ENCODE results near the gene ZCCHC8. TPM values are rescaled to one million over a fixed set of nuclear protein-coding genes. Genes with fewer than 3 reads are reported as not detected.

ZCCHC8 gene
- total and polyA plus RNA-seq, 2 donors (not counting 1 experiment from before 2014, with no cell fraction given): 30.0 to 56.2 TPM

DNA sequence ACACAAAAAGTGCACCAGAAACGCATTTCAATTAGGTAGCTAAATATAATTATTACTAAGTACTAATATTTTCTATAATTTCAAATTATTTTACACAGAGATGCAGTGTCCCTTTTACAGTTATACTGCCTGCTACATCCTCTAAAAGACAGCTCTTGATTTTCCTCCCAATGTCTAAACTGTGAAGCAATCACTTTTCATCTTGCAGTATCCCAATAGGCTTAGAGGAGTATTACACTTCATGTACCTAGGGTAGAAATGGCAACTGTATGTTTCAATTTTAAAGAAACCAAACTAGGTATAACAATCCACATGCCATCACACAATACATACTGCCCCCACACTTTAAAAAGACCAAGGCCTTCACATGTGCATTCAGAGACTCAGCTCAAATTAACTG lies 18.7 kb upstream of the ZCCHC8 start:
- intact Hi-C loops (cut with micrococcal nuclease): no loop called here
- DNase-seq (no peak), ATAC-seq (ENCODE audit: low read depth) (no peak)
- Mint-ChIP-seq H3K9me3 (ENCODE audit: insufficient read depth) (no peaks in the 10 kb centered on the region), H3K27ac (no peak overlapping the region), H3K4me3 (no peak overlapping the region), H3K4me1 (peaks cover 35% of the 10 kb centered on the region), H3K27me3 (no peaks in the 10 kb centered on the region)
- CTCF ChIA-PET: interaction anchor here (0.8 to 1.1 kb wide), 2 partner anchors 20 to 21 kb away, joined by 3 read pairs; no protein-coding TSS in a partner anchor
- Histone ChIP-seq H4K20me1 (ENCODE audit: control insufficient read depth, insufficient read depth, low read length, poor library complexity, severe bottlenecking) (peaks cover 90% of the 10 kb centered on the region), H3K79me2 (ENCODE audit: control insufficient read depth, insufficient read depth, low read length) (peaks cover 85% of the 10 kb centered on the region), H3K9ac (ENCODE audit: low read length) (no peak overlapping the region), H3K27me3 (replicated peaks in 1 of 4; ENCODE audit: control extremely low read depth in 1 of 4, control insufficient read depth in 3 of 4, insufficient read depth in 4 of 4, low read length in 3 of 4) (no peaks in the 10 kb centered on the region), H3K4me2 (replicated peaks; ENCODE audit: low read depth, low read length, poor library complexity, severe bottlenecking) (no peak overlapping the region), H3K27ac (ENCODE audit: low read length in 2 of 2) (no peak overlapping the region), H2AFZ (ENCODE audit: insufficient read depth, low read depth, low read length, poor library complexity, severe bottlenecking) (no peak overlapping the region), H3K4me3 (ENCODE audit: control extremely low read depth in 1 of 5, extremely low read depth in 1 of 5, insufficient read depth in 1 of 5, low read depth in 2 of 5, low read length in 4 of 5) (no peak overlapping the region), H3K36me3 (replicated peaks in 1 of 2; ENCODE audit: control extremely low read depth in 1 of 2, control insufficient read depth in 1 of 2, extremely low read depth in 1 of 2, insufficient read depth in 2 of 2, low read length in 1 of 2) (peaks cover 35 to 93% of the 10 kb centered on the region in 2 experiments), H3K4me1 (ENCODE audit: control insufficient read depth in 2 of 2, insufficient read depth in 2 of 2, low read length in 2 of 2) (peaks cover 18 to 23% of the 10 kb centered on the region in 2 donors), H3K9me3 (ENCODE audit: control extremely low read depth in 1 of 3, control insufficient read depth in 2 of 3, insufficient read depth in 1 of 3, low read length in 2 of 3) (no peaks in the 10 kb centered on the region)
- TF ChIP-seq EZH2 (IDR thresholded peaks at IDR 0.05; ENCODE audit: borderline replicate concordance, insufficient read depth, low read depth, low read length, poor library complexity, severe bottlenecking): no peak
- TF ChIP-seq, protein P1, sequence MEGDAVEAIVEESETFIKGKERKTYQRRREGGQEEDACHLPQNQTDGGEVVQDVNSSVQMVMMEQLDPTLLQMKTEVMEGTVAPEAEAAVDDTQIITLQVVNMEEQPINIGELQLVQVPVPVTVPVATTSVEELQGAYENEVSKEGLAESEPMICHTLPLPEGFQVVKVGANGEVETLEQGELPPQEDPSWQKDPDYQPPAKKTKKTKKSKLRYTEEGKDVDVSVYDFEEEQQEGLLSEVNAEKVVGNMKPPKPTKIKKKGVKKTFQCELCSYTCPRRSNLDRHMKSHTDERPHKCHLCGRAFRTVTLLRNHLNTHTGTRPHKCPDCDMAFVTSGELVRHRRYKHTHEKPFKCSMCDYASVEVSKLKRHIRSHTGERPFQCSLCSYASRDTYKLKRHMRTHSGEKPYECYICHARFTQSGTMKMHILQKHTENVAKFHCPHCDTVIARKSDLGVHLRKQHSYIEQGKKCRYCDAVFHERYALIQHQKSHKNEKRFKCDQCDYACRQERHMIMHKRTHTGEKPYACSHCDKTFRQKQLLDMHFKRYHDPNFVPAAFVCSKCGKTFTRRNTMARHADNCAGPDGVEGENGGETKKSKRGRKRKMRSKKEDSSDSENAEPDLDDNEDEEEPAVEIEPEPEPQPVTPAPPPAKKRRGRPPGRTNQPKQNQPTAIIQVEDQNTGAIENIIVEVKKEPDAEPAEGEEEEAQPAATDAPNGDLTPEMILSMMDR (IDR thresholded peaks at IDR 0.05): no peak
- POLR2A ChIA-PET: interaction anchor here (0.9 kb wide), 1 partner anchor 20 kb away, joined by 4 read pairs; no protein-coding TSS in a partner anchor
- WGBS (ENCODE audit: insufficient coverage): no CpG with 5 or more reads among the region's 1 CpG

DNA sequence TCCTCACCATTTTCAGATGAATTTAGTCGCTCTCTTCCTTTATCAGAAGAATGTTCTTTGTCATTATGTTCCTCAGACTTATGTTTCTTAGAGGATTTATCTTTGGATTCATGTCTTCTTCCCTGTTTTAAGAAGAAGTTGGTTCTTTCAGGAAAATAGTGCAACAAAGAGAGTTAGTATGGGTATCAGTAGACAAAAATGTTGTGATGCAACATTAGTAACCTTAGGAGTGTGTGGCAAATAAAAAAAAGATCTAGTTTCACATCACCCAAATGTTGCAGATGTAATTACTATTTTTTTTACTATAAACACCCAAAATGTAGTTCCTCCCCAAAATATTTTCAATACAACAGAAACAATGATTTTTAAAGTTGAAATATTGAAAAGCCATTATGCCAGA lies 18.2 kb upstream of the ZCCHC8 start:
- ATAC-seq (ENCODE audit: low read depth) (no peak), DNase-seq (no peak)
- intact Hi-C loops (cut with micrococcal nuclease): no loop called here
- TF ChIP-seq, protein P1 (IDR thresholded peaks at IDR 0.05): no peak
- no peak for TF ChIP-seq EZH2 (IDR thresholded peaks at IDR 0.05; ENCODE audit: borderline replicate concordance, insufficient read depth, low read depth, low read length, poor library complexity, severe bottlenecking)
- H2AFZ ChIP-seq (ENCODE audit: insufficient read depth, low read depth, low read length, poor library complexity, severe bottlenecking): no peak overlapping the region
- no peak overlapping the region for H3K27ac ChIP-seq (ENCODE audit: low read length in 2 of 2)
- no peak overlapping the region for H3K27ac Mint-ChIP-seq
- H3K4me2 ChIP-seq (replicated peaks; ENCODE audit: low read depth, low read length, poor library complexity, severe bottlenecking): no peak overlapping the region
- H4K20me1 ChIP-seq (ENCODE audit: control insufficient read depth, insufficient read depth, low read length, poor library complexity, severe bottlenecking): peaks cover 87% of the 10 kb centered on the region
- peaks cover 85% of the 10 kb centered on the region for H3K79me2 ChIP-seq (ENCODE audit: control insufficient read depth, insufficient read depth, low read length)
- no peaks in the 10 kb centered on the region for H3K9me3 ChIP-seq (ENCODE audit: control extremely low read depth in 1 of 3, control insufficient read depth in 2 of 3, insufficient read depth in 1 of 3, low read length in 2 of 3)
- WGBS (ENCODE audit: insufficient coverage): no CpG with 5 or more reads among the region's 1 CpG
- H3K4me3 Mint-ChIP-seq: no peak overlapping the region
- no peaks in the 10 kb centered on the region for H3K9me3 Mint-ChIP-seq (ENCODE audit: insufficient read depth)
- CTCF ChIA-PET: interaction anchor here (0.8 kb wide), 1 partner anchor 20 kb away, joined by 3 read pairs; no protein-coding TSS in a partner anchor
- no peak overlapping the region for H3K4me3 ChIP-seq (ENCODE audit: control extremely low read depth in 1 of 5, extremely low read depth in 1 of 5, insufficient read depth in 1 of 5, low read depth in 2 of 5, low read length in 4 of 5)
- H3K36me3 ChIP-seq (replicated peaks in 1 of 2; ENCODE audit: control extremely low read depth in 1 of 2, control insufficient read depth in 1 of 2, extremely low read depth in 1 of 2, insufficient read depth in 2 of 2, low read length in 1 of 2): peaks cover 35 to 91% of the 10 kb centered on the region in 2 experiments
- peaks cover 14 to 18% of the 10 kb centered on the region in 2 donors for H3K4me1 ChIP-seq (ENCODE audit: control insufficient read depth in 2 of 2, insufficient read depth in 2 of 2, low read length in 2 of 2)
- POLR2A ChIA-PET: interaction anchor here (0.9 kb wide), 1 partner anchor 19 kb away, joined by 4 read pairs; no protein-coding TSS in a partner anchor
- H3K27me3 ChIP-seq (replicated peaks in 1 of 4; ENCODE audit: control extremely low read depth in 1 of 4, control insufficient read depth in 3 of 4, insufficient read depth in 4 of 4, low read length in 3 of 4): no peaks in the 10 kb centered on the region
- no peak overlapping the region for H3K9ac ChIP-seq (ENCODE audit: low read length)
- peaks cover 30% of the 10 kb centered on the region for H3K4me1 Mint-ChIP-seq
- no peaks in the 10 kb centered on the region for H3K27me3 Mint-ChIP-seq

Measured in B cell (primary cell).